Measurements from ENCODE around the gene ZNF737.
"Not testable (repeated sequence)": the region's sequence is repeated elsewhere in the genome, so short reads cannot be mapped to it uniquely, and the experiment has no call there.

The ZNF737 gene

GRCh38 chr19:20565321-20566018, at the start of gene ZNF737:
Gene ZNF737, minus strand, starts transcription at chr19:20565781. Its CDS starts 141 bp downstream, at chr19:20565640.
- peak; percentile 92 to 94 for DNase-seq

DNA sequence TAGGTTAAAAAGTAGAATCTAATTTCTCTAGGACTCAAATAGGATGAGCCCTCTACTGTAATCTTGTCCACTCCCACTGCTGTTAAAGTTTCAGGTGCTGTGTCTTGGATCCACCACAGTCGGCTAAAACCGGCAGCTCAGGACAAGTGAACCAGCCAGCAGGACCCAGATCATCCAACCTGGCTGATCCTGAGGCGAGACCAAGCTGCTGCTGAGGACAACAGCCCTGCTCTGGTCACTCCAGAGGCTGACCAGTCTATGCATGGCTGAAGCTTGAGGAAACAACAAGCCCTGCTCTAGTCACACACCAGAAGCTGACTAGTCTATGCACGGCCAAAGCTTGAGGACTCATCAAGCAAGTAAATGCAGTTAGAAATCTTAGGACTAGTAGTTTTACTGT, 49.4 kb upstream of the ZNF737 start:
- not testable (repeated sequence) for DNase-seq

- no peak for DNase-seq
These were observed 47.2 kb upstream of the ZNF737 start for GRCh38 chr19:20612711-20613316.

GRCh38 chr19:20611866-20612265, 46.3 kb upstream of the ZNF737 start:
- DNase-seq, result no peak

- no peak for DNase-seq
These were observed 42.4 kb upstream of the ZNF737 start for GRCh38 chr19:20607943-20608342.

GRCh38 chr19:20558571-20558970, 7.0 kb downstream of the ZNF737 start:
- no peak for DNase-seq

GRCh38 chr19:20558011-20558410, 7.6 kb downstream of the ZNF737 start:
- no peak for DNase-seq

GRCh38 chr19:20544667-20545333, 20.8 kb downstream of the ZNF737 start:
- DNase-seq, result not testable (repeated sequence)

DNA sequence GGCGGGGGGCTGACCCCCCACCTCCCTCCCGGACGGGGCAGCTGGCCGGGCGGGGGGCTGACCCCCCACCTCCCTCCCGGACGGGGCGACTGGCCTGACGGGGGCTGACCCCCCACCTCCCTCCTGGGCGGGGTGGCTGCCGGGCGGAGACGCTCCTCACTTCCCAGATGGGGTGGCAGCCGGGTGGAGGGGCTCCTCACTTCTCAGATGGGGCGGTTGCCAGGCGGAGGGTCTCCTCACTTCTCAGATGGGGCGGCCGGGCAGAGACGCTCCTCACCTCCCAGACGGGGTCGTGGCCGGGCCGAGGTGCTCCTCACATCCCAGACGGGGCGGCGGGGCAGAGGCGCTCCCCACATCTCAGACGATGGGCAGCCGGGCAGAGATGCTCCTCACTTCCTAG, 35.3 kb downstream of the ZNF737 start:
- DNase-seq, result not testable (repeated sequence)

DNA sequence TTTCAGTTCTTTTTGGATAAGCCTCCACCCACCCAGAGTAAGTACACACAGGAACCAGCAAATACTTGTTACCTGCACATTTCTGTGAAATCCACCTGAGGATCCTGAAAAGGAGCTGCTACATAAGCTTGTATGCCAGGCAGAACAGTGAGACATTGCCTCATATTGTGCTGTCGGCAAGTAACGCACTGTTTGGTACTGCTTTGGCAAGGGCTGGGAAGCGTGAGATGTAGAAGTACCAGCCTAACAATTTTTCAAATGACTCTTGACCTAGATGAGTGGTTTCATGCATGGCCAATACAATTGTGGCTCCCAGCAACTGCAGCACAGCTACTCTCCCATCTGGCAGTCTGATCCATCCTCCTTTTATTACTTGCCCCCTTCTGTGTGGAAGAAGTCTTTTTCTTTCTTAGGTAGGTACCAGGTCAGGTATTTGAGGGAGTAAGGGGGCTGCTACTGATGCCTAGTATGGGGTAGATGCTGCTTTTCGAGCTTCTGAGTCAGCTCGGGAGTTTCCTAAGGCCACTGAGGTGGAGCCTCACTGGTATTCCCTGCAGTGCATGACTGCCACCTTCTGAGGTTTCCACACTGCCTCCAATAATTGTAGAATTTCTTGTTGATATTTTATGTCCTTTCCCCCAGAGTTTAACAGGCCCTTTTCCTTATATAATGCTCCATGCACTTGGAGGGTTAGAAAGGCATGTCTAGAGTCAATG, 52.2 kb downstream of the ZNF737 start:
- DNase-seq, result peak in 1 of 2 donors; percentile 9

- DNase-seq, result no peak
These were observed 62.1 kb downstream of the ZNF737 start for GRCh38 chr19:20503476-20503875.

All from CD4-positive, alpha-beta T cell treated with Interleukin-1 beta for 1 hour (primary cell).